Breast epithelium (tissue), 4 donors: Measurements from ENCODE around the gene SSBP4. TPM values are rescaled to one million over a fixed set of nuclear protein-coding genes. Genes with fewer than 3 reads are reported as not detected.
A peak's percentile ranks its signal among the peaks of the same experiment; 100 is the strongest.

Experiments used
- DNase-seq, 2 donors: peaks; one replicate each; pipeline ENCODE4 v3.0.0-alpha.2; 2019; ENCODE audit warnings: low spot score in 2 of 2
- H3K27ac ChIP-seq, 2 donors: fragments of 200-600 bp; sonication (generic) in 1 of 2; one replicate each; pipeline ENCODE4 v1.5.1; 2016 to 2019; ENCODE audit warnings: mild to moderate bottlenecking in 1 of 2
- H3K27me3 ChIP-seq, 2 donors: fragments of 200-600 bp; sonication (generic) in 1 of 2; one replicate each; pipeline versions ENCODE4 v1.5.1 to v1.6.0; 2017 to 2019; ENCODE audit warnings: control low read depth in 1 of 2, mild to moderate bottlenecking in 1 of 2
- H3K36me3 ChIP-seq: fragments of 200-600 bp; one replicate; pipeline ENCODE4 v1.5.1; 2019
- H3K4me1 ChIP-seq, 2 donors: fragments of 200-600 bp; sonication (generic); one replicate each; pipeline ENCODE4 v1.5.1; 2016 to 2019; ENCODE audit warnings: control low read depth in 1 of 2
- H3K4me3 ChIP-seq, 3 donors: fragments of 200-600 bp; sonication (generic); 1 replicate in 2 of 3; 2 replicates in 1 of 3; pipeline ENCODE4 v1.5.1; 2016 to 2019; ENCODE audit warnings: mild to moderate bottlenecking in 3 of 3, moderate library complexity in 2 of 3
- H3K9me3 ChIP-seq, 2 donors: fragments of 200-600 bp; sonication (generic) in 1 of 2; one replicate each; pipeline ENCODE4 v1.5.1; 2016 to 2019; ENCODE audit warnings: control low read depth in 1 of 2
- POLR2A ChIP-seq: fragments of 450-650 bp; IDR thresholded peaks from one replicate; pipeline ENCODE4 v1.6.1; 2016; ENCODE audit warnings: antibody characterized with exemption, mild to moderate bottlenecking, moderate library complexity
- POLR2AphosphoS5 ChIP-seq, 3 donors: sonication (generic); formaldehyde crosslinking; IDR thresholded peaks; one replicate each; pipeline ENCODE4 v1.6.1; 2017; ENCODE audit warnings: antibody characterized with exemption in 3 of 3
- intact Hi-C: fragments of 100-400 bp; cut with DNase I; formaldehyde crosslinking; loops from one replicate; pipeline ENCODE4 v1.15.1; 2023; ENCODE audit warnings: low total_unique reads
- total RNA-seq, 3 donors: library from RNA; depleted of rRNA; stranded (reverse); fragments of >200 nt; gene quantifications; one replicate each; pipeline ENCODE4 v1.1.0, GENCODE V29; 2016
- TF ChIP-seq, protein P1 (sequence below), 3 donors: fragments of 450-650 bp; IDR thresholded peaks; one replicate each; pipeline ENCODE4 v1.5.1; 2016 to 2017; ENCODE audit warnings: antibody characterized with exemption in 3 of 3, mild to moderate bottlenecking in 3 of 3, moderate library complexity in 3 of 3

Gene SSBP4
- total RNA-seq, 3 donors from 2014 or later = 29.4 to 71.8 (median 46.7) TPM

DNA sequence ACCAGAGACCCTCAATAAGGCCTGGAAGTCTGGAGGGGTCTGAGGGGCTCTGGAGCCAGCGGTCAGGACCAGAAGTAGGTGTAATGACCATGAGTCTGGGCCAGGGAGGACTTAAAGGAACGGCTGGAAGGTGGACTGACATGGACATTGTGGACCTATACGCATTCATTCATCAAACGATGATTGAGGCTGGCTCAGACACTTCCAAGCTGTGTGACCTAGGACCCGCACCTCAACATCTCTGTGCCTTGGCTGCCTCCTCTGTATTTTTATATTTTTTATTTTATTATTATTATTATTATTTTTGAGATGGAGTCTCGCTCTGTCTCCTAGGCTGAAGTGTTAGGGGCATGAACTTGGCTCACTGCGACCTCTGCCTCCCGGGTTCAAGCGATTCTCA lies 12.4 kb upstream of the SSBP4 start:
- Histone ChIP-seq H3K4me1 (no peaks in the 10 kb centered on the region), H3K36me3 (no peaks in the 10 kb centered on the region), H3K27me3 (no peaks in the 10 kb centered on the region), H3K9me3 (no peaks in the 10 kb centered on the region), H3K27ac (no peak overlapping the region), H3K4me3 (no peak overlapping the region)
- intact Hi-C loops = no loop called here
- no peak for DNase-seq
- no peak for TF ChIP-seq POLR2AphosphoS5 (IDR thresholded peaks at IDR 0.05)

DNA sequence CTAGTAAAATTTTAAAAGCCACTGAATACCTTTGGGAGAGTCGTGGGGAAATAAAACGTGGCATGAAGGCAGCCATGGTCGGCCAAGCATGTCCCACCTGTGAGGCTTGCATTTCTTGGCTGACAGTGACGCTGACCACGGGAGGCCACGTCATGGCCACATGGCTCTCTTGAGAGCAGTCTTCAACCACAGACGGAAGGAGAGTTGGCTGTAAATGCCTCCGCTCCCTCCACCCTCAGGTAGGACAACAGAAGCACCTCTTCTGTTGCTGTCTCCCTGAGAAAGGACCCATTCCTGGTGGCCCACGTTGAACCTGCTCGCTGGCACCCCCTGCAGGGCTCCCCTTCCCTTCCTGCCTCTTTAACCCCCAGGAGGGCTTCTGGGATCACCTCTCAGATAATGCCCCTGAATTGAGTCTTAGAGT lies 11.1 kb upstream of the SSBP4 start:
- no peak overlapping the region for H3K27ac ChIP-seq
- intact Hi-C loops = no loop called here
- no peak for DNase-seq
- no peaks in the 10 kb centered on the region for H3K27me3 ChIP-seq
- no peak overlapping the region for H3K4me3 ChIP-seq
- H3K4me1 ChIP-seq = no peaks in the 10 kb centered on the region
- TF ChIP-seq POLR2A = no peak
- TF ChIP-seq POLR2AphosphoS5 (IDR thresholded peaks at IDR 0.05) = no peak
- TF ChIP-seq, protein P1, sequence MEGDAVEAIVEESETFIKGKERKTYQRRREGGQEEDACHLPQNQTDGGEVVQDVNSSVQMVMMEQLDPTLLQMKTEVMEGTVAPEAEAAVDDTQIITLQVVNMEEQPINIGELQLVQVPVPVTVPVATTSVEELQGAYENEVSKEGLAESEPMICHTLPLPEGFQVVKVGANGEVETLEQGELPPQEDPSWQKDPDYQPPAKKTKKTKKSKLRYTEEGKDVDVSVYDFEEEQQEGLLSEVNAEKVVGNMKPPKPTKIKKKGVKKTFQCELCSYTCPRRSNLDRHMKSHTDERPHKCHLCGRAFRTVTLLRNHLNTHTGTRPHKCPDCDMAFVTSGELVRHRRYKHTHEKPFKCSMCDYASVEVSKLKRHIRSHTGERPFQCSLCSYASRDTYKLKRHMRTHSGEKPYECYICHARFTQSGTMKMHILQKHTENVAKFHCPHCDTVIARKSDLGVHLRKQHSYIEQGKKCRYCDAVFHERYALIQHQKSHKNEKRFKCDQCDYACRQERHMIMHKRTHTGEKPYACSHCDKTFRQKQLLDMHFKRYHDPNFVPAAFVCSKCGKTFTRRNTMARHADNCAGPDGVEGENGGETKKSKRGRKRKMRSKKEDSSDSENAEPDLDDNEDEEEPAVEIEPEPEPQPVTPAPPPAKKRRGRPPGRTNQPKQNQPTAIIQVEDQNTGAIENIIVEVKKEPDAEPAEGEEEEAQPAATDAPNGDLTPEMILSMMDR (IDR thresholded peaks at IDR 0.05) = peak in 1 of 3 donors; percentile 17
- H3K9me3 ChIP-seq = no peaks in the 10 kb centered on the region
- H3K36me3 ChIP-seq = no peaks in the 10 kb centered on the region

DNA sequence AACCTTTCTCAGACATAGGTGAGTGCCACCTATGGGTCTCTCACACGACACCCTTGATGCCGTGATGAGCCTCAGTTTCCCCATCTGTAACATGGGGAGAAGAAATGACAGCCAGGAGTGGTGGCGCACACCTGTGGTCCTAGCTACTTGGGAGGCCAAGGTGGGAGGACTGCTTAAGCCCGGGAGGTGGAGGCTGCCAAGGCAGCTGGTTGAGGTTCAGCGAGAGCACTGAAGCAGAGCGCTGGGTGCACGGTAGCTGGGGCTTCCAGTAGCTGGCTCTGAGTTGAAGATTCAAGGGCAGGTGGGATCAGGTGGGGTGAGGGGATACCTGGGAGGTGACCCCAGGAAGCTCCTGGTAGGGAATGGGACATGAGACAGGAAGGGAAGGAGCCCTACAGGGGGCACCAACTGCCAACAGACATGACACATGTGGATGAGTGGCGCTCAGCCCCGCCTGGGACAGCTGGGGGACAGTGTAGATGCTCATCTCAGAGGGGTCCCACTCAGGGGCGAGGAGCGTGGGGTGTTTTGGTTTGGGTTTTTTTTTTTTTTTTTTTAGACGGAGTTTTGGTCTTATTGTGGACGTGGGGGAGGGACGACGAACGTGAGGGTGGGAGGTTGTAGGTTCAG lies 6.5 kb upstream of the SSBP4 start:
- H3K4me1 ChIP-seq = peaks cover 12 to 16% of the 10 kb centered on the region in 2 donors
- intact Hi-C loops = loop anchor here (1.0 to 10.0 kb wide), 2 partner anchors 24 to 148 kb away; no protein-coding TSS in a partner anchor
- TF ChIP-seq POLR2AphosphoS5 (IDR thresholded peaks at IDR 0.05) = no peak
- TF ChIP-seq, protein P1 (IDR thresholded peaks at IDR 0.05) = no peak
- TF ChIP-seq POLR2A = no peak
- H3K36me3 ChIP-seq = no peaks in the 10 kb centered on the region
- no peak overlapping the region for H3K27ac ChIP-seq
- no peak for DNase-seq
- H3K4me3 ChIP-seq = no peak overlapping the region
- H3K27me3 ChIP-seq = no peaks in the 10 kb centered on the region
- no peaks in the 10 kb centered on the region for H3K9me3 ChIP-seq

DNA sequence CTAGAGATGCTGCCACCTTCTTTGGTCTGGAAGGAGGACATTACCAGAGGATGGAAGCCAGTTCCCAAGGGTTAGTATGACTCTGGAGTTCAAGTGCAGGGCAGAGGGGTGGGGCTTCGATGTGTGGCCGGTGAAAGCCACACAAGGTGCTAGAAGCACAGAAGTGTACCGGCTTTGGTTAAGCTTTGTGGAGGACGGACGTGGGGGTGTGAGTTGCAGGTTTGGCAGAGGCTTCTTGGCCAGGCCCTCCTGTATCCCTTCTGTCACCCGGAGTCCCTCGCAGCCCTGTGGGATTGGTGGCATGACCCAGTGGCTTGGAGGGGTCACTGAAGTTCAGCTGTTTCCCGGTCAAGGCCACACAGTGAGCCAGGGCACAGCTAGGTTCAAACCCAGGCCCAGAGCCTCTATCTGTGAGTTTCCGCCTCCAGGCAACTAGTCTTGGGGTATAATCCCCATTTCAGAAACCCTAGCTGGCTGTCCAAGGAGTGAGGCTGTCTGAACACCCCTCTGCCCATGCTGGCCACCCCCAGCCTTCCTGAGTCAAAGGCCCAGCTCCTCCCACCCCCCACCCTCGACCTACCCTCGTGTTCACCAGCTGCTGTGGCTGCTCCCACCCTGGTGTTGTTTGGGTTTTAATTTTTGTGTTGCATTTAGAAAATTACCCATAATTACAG lies 4.6 kb upstream of the SSBP4 start:
- Histone ChIP-seq H3K9me3 (no peaks in the 10 kb centered on the region), H3K27ac (peak overlapping the region; percentile 91 to 92), H3K27me3 (no peaks in the 10 kb centered on the region), H3K4me1 (peaks cover 21 to 22% of the 10 kb centered on the region in 2 donors), H3K36me3 (no peaks in the 10 kb centered on the region), H3K4me3 (peak overlapping the region; percentile 16 to 96 (median 42))
- TF ChIP-seq, protein P1 (IDR thresholded peaks at IDR 0.05) = no peak
- TF ChIP-seq POLR2AphosphoS5 (IDR thresholded peaks at IDR 0.05) = no peak
- TF ChIP-seq POLR2A = no peak
- no peak for DNase-seq
- intact Hi-C loops = loop anchor here (10.0 kb wide), 1 partner anchor 150 kb away; no protein-coding TSS in a partner anchor

DNA sequence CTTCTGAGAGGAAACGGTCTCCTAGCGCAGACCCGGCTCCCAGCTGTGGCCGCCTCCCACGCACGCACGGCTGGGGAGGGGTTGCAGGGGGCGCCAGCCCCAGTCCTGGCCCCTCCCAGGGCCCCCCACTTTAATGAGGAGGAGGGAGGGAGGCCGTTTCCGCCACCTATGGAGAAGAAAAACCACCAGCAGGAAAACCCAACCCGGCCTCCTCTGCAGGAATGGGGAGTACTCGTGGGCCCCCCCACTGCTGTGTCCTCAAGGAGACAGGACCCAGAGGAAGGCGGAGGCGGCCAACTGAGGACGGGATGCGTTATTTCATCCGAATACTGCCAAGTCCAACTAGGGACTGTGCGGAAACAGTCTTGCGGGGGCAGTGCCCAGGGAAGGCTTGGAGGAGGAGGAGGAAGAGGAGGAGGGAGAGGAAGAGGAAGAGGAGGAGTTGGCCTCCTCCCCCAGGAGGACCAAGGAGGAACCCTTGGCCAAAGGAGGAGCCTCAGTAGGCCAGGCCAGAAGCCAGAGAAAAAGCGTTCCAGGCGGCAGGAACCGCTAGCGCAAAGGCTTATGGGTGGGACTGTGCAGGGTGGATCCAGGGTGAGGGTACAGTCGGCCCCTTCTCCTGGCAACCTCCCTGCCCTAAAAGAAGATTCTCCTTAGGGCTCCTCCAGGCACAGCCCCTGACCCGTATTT lies 3.9 kb upstream of the SSBP4 start:
- Histone ChIP-seq H3K27me3 (no peaks in the 10 kb centered on the region), H3K4me3 (peak overlapping the region; percentile 16 to 96 (median 42)), H3K4me1 (peaks cover 22 to 26% of the 10 kb centered on the region in 2 donors), H3K36me3 (no peaks in the 10 kb centered on the region), H3K9me3 (no peaks in the 10 kb centered on the region), H3K27ac (peak overlapping the region; percentile 91 to 92)
- intact Hi-C loops = loop anchor here (10.0 kb wide), 1 partner anchor 151 kb away; no protein-coding TSS in a partner anchor
- TF ChIP-seq, protein P1 (IDR thresholded peaks at IDR 0.05) = no peak
- no peak for TF ChIP-seq POLR2A
- TF ChIP-seq POLR2AphosphoS5 (IDR thresholded peaks at IDR 0.05) = peak in 1 of 3 donors; percentile 73
- peak in 1 of 2 donors; percentile 69 for DNase-seq
